Caki2 (cell line): ENCODE results near the gene PDLIM3. TPM values are rescaled to one million over a fixed set of nuclear protein-coding genes. Genes with fewer than 3 reads are reported as not detected.
A peak's percentile ranks its signal among the peaks of the same experiment; 100 is the strongest.

Source experiments
- DNase-seq: peaks from one replicate; pipeline ENCODE4 v3.0.0-alpha.2; 2015; ENCODE audit warnings: low read depth
- in situ Hi-C: cut with HindIII; loops from 2 replicates; pipeline ENCODE4 v1.10.0; 2016; ENCODE audit warnings: low sequenced_read_pairs, low pct_unique_long_range_greater_than_20kb, mixed read lengths
- total RNA-seq: library from RNA; depleted of rRNA; stranded (reverse); fragments of >200 nt; shearing (Covaris generic); gene quantifications from 2 replicates; pipeline ENCODE4 v1.2.3, GENCODE V29; 2014; ENCODE audit warnings: low replicate concordance; rRNA removed

The PDLIM3 gene, protein sequence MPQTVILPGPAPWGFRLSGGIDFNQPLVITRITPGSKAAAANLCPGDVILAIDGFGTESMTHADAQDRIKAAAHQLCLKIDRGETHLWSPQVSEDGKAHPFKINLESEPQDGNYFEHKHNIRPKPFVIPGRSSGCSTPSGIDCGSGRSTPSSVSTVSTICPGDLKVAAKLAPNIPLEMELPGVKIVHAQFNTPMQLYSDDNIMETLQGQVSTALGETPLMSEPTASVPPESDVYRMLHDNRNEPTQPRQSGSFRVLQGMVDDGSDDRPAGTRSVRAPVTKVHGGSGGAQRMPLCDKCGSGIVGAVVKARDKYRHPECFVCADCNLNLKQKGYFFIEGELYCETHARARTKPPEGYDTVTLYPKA
- 5.6 and 11.3 TPM in 2 replicates for total RNA-seq

DNA sequence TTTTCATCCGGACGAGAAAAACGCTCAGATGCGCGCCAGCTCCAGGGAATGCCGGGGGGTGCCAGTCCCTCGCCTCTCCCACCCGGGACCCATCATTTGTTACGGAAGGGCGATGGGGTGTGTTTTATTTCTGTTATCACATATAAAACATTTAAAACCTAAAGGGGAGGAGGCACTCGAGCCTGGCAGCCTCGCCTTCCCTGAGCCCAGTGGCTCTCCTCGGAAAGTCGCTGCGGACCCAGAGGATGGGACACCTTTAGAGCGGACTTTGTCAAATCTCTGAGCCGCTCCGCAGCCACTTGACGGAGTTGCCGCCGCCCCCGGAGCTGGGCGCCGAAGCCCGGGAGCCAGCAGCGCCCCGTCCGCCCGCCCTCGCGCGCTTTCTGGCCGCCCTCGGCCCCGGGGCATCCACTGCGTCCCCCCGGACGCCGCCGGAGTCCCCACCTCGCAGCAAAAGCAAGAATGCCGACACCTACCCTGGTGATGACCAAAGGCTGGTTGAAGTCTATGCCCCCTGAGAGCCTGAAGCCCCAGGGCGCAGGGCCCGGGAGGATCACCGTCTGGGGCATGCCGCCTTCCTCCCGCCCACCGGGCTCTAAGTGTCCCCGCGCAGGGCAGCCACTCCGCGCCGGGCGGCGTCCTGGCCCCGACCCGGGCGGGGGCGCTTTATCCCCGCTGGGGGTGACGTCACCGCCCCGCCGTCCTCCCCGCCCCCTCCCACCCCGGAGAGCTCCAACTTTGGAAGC, at the start of gene PDLIM3:
TSS of gene PDLIM3 (minus strand) at position 642 of the 746 bp plus-strand sequence. CDS start at position 569, 73 bp downstream.
- peak; percentile 45 for DNase-seq
- in situ Hi-C loops = no loop called here

DNA sequence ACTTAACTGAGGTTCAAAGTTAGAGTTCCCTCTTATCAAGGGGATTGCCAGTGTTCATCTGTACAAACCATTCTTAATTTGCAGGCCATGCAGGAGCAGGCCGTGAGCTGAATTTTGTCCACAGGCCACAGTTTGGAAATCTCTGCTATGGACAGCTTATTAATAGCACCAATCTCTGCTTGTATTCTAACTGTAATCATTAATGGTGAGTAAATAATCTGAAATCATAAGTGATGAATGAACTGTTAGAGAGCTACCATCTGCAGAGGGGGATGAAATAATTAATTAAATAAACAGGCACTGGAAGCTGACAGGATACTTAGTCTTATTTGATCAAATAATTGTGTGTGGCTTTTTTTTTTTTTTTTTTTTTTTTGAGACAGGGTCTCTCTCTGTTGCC, 48.5 kb upstream of the PDLIM3 start:
- no peak for DNase-seq
- in situ Hi-C loops = no loop called here

GRCh38 chr4:185582651-185583400, 47.5 kb upstream of the PDLIM3 start:
- in situ Hi-C loops = no loop called here
- no peak for DNase-seq

DNA sequence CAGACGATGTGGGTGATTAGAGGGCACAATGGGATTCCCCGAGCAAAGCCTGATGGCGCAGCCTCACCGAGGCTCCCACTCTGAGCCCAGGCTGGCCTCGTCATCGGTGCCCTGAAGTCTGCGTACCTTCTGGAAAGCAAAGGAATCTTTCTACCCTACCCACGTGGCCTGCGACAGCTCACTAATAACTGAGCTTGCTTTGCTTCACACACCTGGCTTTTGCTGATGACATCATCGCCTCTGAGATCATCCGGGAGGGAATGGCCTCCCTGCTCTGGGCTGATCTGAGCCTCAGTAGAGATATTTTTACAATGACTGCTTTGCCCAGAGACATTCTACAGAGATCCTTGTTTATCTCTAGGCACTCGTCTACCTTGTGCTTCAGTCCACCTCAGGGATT, 45.4 kb upstream of the PDLIM3 start:
- in situ Hi-C loops = no loop called here
- DNase-seq = no peak

DNA sequence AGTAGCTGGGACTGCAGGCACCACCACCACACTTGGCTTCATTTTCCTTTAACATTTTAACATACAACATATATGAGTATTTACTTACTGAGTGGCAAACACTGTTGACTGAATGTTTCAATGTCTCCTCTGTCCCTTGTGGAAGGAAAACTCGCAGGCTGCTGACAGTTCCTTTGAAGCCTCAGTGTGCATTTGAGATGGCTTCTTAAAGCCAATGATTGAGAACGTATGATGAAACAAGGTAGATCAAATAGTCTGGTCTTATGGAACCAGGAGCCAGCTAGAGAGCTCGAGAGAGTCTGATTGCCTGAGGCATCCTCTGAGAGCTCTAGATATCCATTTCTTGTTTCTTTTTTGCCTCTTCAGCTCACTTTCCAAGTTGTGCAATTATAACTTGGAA, 43.0 kb upstream of the PDLIM3 start:
- in situ Hi-C loops = no loop called here
- DNase-seq = no peak

- in situ Hi-C loops = no loop called here
- no peak for DNase-seq
Measured at GRCh38 chr4:185576962-185577950, 41.9 kb upstream of the PDLIM3 start.

GRCh38 chr4:185576314-185576961, 41.1 kb upstream of the PDLIM3 start:
- in situ Hi-C loops = no loop called here

DNA sequence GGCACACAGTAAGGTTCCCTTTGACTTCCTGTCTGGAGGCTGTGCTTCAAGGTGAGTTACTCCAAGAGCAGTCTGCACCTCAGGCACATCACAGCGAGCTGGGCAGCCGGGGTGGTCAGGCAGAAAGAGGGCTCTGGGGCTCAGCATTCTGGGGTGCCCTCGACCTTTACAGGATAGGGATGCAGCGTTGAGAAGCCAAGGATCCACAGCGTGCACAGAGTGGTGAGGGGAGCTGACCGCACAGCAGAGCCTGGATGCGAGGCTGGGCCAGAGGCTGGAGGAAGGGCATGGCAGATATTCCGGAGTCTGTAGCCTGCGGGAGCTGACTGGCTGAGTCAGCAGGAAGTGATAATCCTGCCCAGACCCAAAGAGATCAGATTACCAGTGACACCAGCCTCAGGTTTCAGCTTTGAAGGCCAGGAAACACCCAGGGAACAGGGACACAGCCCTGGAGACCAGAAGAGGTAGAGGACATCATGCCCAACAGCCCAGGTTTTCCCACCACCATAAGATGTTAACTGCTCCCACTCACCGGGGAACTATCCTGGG, 38.4 kb upstream of the PDLIM3 start:
- DNase-seq = peak; percentile 65
- in situ Hi-C loops = no loop called here

More at GRCh38 chr4:185576314-185576961, 41.1 kb upstream of the PDLIM3 start:
- no peak for DNase-seq

DNA sequence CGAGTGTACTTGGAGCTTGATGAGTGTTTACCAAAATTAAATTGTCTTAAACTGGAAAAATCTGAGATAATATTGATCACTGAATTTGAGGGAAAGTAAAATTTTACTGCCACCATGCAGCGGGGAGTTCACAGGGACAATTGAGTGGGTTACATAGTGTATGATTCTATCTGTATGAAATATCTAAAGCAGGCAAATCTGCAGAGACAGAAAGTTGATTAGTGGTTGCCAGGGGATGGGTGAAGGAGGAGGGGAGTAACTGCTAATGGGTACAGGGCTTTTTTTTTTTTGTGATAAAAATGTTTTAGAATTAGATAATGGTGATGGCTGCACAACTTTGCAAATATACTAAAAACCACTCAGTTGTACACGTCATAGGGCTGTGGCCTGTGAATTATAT, 35.4 kb upstream of the PDLIM3 start:
- DNase-seq = no peak
- in situ Hi-C loops = no loop called here

GRCh38 chr4:185567381-185568376, 32.4 kb upstream of the PDLIM3 start:
- DNase-seq = no peak
- in situ Hi-C loops = no loop called here

DNA sequence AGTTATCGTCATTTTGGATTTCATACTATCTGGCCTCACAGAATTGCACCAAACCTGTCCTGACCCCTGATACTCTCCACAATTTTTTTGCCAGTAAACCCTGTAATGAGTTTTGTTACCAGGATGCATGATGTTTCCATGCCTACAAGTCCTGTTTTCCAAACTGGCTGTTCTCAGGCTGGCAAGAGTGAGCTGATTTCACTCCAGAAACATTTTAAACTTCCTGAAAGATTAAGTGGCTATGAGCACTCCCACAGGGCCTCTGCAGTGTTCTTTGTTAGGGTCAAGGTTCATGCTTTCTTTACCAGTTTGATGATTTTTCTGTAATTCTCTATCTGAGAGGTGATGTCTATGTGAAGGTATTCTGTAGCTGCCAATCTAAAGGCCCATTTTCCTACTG, 31.7 kb upstream of the PDLIM3 start:
- DNase-seq = peak; percentile 31

DNA sequence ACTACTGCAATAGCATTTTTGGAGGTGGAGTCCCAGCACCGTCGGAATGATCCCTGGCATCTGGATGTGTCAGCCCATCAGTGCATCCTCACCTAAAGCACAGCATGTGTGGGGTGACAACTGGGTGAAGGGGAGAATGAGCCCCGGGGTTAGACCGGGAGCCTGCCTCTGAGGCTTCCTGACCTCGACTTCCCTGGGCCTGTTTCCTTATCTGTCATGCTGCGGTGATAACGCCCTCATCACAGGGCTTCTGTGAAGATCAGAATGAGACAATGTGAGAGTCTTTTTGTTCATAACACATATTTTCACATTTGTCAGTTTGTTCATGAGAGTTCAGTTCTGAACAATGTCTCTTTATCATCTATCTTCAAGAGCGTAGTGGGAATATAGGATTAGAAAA, 31.1 kb upstream of the PDLIM3 start:
- no peak for DNase-seq
- in situ Hi-C loops = no loop called here

More for the DNA sequence above, 31.7 kb upstream of the PDLIM3 start:
- in situ Hi-C loops = no loop called here

- DNase-seq = no peak
- in situ Hi-C loops = no loop called here
Measured at GRCh38 chr4:185565696-185566095, 30.4 kb upstream of the PDLIM3 start.

DNA sequence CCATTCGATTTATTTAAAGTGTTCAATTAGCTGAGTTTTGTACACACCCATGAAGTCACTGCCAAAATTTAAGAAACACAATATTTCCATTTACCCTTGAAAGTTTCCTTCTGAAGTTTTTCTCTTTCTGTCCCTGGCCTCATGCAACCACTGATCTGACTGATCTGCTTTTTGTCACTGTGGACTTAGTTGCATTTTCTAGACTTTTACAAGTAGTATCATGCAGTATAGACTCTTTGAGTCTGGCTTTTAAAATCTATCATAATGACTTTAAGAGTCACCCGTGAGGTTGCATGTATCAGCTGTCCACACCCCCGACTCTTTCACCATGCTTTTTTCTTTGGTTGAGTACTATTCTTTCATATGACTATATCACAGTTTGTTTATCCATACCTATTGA, 29.0 kb upstream of the PDLIM3 start:
- no peak for DNase-seq
- in situ Hi-C loops = no loop called here

GRCh38 chr4:185562531-185562930, 27.2 kb upstream of the PDLIM3 start:
- no peak for DNase-seq
- in situ Hi-C loops = no loop called here

DNA sequence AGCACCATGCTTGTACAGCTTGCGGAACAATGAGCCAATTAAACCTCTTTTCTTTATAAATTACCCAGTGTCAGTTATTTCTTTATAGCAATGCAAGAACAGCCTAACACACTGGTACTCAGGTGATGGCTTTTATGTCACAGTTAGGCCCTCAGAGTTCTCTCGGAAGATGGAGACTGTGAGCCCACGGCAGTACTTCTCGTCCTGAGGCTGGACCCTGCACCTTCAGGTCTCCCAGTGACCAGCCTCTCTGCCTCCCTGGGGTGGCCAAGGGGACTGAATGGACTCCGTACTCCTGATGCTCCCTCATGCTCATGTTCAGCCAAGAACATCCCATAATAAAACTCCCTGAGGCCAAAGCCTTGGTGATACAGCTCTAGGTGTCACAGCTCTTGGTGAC, 25.0 kb upstream of the PDLIM3 start:
- in situ Hi-C loops = no loop called here
- no peak for DNase-seq
